ENCODE measurements around the gene EIF2B2. TPM values are rescaled to one million over a fixed set of nuclear protein-coding genes. Genes with fewer than 3 reads are reported as not detected.
"Not testable (repeated sequence)": the region's sequence is repeated elsewhere in the genome, so short reads cannot be mapped to it uniquely, and the experiment has no call there.

EIF2B2 gene
- total RNA-seq, 4 donors from 2014 or later, result 28.1 to 56.2 (median 36.6) TPM

DNA sequence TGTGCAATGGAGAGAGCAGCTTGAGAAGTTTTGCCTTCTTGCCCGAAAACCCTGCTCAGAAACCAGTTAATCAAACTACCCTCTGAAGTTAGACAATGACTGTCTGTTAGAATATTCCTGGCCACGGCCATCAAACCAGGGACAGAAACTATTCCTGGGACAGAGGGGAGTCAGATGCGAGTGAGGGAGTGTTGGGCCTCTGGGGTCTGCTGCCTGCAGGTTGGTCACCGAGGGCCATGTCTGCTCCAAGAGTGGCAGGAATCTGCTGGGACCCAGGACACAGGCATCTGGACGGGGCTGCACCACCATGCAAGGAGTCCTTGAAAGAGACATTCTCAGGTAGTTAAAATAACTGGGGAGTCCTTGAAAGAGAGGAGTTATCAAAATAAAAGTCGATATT, 16.9 kb upstream of the EIF2B2 start:
- Histone ChIP-seq H3K4me3 (no peak overlapping the region), H3K27ac (no peak overlapping the region), H3K36me3 (no peaks in the 10 kb centered on the region), H3K4me1 (peaks cover 0 to 10% (median 4%) of the 10 kb centered on the region in 3 donors), H3K9me3 (no peaks in the 10 kb centered on the region), H3K27me3 (no peaks in the 10 kb centered on the region)
- no peak for ATAC-seq
- TF ChIP-seq EP300 (IDR thresholded peaks at IDR 0.05) (no peak), POLR2A (IDR thresholded peaks at IDR 0.05) (no peak), POLR2AphosphoS5 (IDR thresholded peaks at IDR 0.05) (no peak)
- TF ChIP-seq, protein P1, sequence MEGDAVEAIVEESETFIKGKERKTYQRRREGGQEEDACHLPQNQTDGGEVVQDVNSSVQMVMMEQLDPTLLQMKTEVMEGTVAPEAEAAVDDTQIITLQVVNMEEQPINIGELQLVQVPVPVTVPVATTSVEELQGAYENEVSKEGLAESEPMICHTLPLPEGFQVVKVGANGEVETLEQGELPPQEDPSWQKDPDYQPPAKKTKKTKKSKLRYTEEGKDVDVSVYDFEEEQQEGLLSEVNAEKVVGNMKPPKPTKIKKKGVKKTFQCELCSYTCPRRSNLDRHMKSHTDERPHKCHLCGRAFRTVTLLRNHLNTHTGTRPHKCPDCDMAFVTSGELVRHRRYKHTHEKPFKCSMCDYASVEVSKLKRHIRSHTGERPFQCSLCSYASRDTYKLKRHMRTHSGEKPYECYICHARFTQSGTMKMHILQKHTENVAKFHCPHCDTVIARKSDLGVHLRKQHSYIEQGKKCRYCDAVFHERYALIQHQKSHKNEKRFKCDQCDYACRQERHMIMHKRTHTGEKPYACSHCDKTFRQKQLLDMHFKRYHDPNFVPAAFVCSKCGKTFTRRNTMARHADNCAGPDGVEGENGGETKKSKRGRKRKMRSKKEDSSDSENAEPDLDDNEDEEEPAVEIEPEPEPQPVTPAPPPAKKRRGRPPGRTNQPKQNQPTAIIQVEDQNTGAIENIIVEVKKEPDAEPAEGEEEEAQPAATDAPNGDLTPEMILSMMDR (IDR thresholded peaks at IDR 0.05), result no peak
- WGBS, 2 donors (ENCODE audit: low coverage in 1 of 2), result 85 to 88% methylated on average over 2 of the region's 6 CpGs

DNA sequence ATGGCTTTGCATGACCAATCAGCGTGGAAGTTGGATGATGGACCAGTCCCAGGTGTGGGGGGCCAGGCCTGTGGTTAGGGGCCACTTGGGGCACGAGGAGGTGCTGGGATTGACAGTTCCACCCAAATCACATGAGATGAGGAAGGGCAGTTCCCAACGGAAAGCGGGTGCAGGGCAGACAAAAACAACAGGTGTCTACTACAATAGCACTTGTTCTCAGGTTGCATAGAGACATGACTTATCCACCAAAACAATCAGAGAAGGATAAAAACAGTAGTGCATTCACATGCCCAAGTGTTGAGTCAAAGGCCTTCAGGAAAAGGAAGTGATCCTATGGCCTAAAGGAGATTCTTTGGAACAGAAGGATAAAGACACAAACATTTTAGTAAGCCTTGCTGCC, 14.6 kb upstream of the EIF2B2 start:
- TF ChIP-seq, protein P1 (IDR thresholded peaks at IDR 0.05), result no peak
- TF ChIP-seq POLR2AphosphoS5 (IDR thresholded peaks at IDR 0.05) (no peak), EP300 (IDR thresholded peaks at IDR 0.05) (no peak), POLR2A (IDR thresholded peaks at IDR 0.05) (no peak)
- ATAC-seq, result no peak
- Histone ChIP-seq H3K4me3 (no peak overlapping the region), H3K27ac (no peak overlapping the region), H3K9me3 (no peaks in the 10 kb centered on the region), H3K27me3 (no peaks in the 10 kb centered on the region), H3K4me1 (no peaks in the 10 kb centered on the region), H3K36me3 (no peaks in the 10 kb centered on the region)
- WGBS, 2 donors (ENCODE audit: low coverage in 1 of 2), result 67 to 90% methylated on average over 1 to 4 of the region's 4 CpGs

DNA sequence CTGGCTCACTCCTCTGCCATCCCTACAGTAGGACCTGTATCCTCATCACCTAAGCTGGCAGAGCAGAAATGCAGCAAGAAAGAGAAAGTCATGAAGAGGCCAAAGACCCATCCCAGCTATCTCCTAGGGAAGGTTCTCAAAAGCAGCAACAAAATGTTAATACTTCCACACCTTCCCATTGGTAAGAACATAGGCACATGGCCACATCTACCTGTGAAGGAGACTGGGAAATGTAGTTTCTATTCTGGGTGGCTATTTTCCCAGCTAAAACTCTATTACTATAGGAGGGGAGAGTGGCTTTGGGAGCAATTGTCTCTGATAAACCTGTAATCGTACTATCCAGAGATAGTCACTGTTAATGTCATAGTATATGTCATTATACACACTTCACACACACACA, 13.7 kb upstream of the EIF2B2 start:
- no peak for ATAC-seq
- Histone ChIP-seq H3K4me1 (no peaks in the 10 kb centered on the region), H3K27ac (no peak overlapping the region), H3K27me3 (no peaks in the 10 kb centered on the region), H3K9me3 (no peaks in the 10 kb centered on the region), H3K4me3 (no peak overlapping the region), H3K36me3 (no peaks in the 10 kb centered on the region)
- TF ChIP-seq, protein P1 (IDR thresholded peaks at IDR 0.05), result no peak
- TF ChIP-seq POLR2AphosphoS5 (IDR thresholded peaks at IDR 0.05) (no peak), POLR2A (IDR thresholded peaks at IDR 0.05) (no peak), EP300 (IDR thresholded peaks at IDR 0.05) (no peak)
- WGBS, 2 donors (ENCODE audit: low coverage in 1 of 2), result 92 to 100% methylated on average over 1 of the region's 1 CpG

DNA sequence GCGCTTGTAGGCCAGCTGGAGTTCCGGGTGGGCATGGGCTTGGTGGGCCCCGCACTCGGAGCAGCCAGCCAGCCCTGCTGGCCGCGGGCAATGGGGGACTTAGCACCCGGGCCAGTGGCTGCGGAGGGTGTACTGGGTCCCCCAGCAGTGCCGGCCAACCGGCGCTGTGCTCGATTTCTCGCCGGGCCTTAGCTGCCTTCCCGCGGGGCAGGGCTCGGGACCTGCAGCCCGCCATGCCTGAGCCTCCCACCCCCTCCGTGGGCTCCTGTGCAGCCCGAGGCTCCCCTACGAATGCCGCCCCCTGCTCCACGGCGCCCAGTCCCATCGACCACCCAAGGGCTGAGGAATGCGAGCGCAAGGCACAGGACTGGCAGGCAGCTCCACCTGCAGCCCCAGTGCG, 8.5 kb upstream of the EIF2B2 start:
- not testable (repeated sequence) for H3K27ac ChIP-seq, H3K9me3 ChIP-seq, H3K4me1 ChIP-seq, ATAC-seq, H3K27me3 ChIP-seq, H3K4me3 ChIP-seq, H3K36me3 ChIP-seq
- no CpG with 5 or more reads among the region's 28 CpGs for WGBS, 2 donors (ENCODE audit: low coverage in 1 of 2)

DNA sequence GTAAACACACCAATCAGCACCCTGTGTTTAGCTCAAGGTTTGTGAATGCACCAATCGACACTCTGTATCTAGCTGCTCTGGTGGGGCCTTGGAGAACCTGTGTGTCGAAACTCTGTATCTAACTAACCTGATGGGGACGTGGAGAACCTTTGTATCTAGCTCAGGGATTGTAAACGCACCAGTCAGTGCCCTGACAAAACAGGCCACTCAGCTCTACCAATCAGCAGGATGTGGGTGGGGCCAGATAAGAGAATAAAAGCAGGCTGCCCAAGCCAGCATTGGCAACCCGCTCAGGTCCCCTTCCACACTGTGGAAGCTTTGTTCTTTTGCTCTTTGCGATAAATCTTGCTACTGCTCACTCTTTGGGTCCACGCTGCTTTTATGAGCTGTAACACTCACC, 6.9 kb upstream of the EIF2B2 start:
- ATAC-seq, H3K9me3 ChIP-seq, H3K4me1 ChIP-seq, H3K27ac ChIP-seq, H3K36me3 ChIP-seq, H3K27me3 ChIP-seq, H3K4me3 ChIP-seq: not testable (repeated sequence)
- WGBS, 2 donors (ENCODE audit: low coverage in 1 of 2), result 100% methylated on average over 2 of the region's 7 CpGs; no CpG with 5 or more reads in 1 of the 2 donors

DNA sequence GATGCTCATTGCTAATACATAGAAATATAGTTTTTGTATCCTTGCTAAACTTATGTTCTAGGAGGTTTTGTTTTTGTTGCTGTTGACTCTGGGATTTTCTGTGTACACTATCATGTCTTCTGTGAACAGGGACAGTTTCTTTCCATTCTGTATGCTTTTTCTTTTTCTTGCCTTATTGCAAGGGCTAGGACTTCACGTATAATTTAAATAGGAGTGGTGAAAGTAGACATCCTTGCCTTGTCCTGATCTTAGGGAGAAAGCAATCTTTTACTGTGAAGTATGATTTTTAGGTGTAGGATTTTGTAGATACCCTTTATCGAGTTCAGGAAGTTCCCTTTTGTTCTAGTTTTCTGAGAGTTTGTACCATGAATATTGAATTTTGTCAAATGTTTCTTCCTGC, 1.5 kb upstream of the EIF2B2 start:
- H3K4me3 ChIP-seq, result no peak overlapping the region
- ATAC-seq, result no peak
- TF ChIP-seq EP300 (IDR thresholded peaks at IDR 0.05), result no peak
- TF ChIP-seq POLR2A (IDR thresholded peaks at IDR 0.05), result no peak
- H3K36me3 ChIP-seq, result peaks cover 0 to 18% of the 10 kb centered on the region in 2 donors
- 88 to 90% methylated on average over 2 of the region's 2 CpGs for WGBS, 2 donors (ENCODE audit: low coverage in 1 of 2)
- H3K4me1 ChIP-seq, result peaks cover 0 to 31% (median 11%) of the 10 kb centered on the region in 3 donors
- peaks cover 0 to 4% (median 0%) of the 10 kb centered on the region in 3 donors for H3K9me3 ChIP-seq
- no peaks in the 10 kb centered on the region for H3K27me3 ChIP-seq
- no peak overlapping the region for H3K27ac ChIP-seq

All from gastroesophageal sphincter (tissue), 4 donors.